Panc1 (cell line): ENCODE data around the gene SGMS2. TPM values are rescaled to one million over a fixed set of nuclear protein-coding genes. Genes with fewer than 3 reads are reported as not detected.

ENCODE experiments used
- ATAC-seq: fragments of 200-7000 bp; cut with Tn5 transposase; 2 replicates; pipeline ENCODE4 v1.9.1; 2020; ENCODE audit warnings: mild to moderate bottlenecking, moderate library complexity
- BruUV-seq: library from RNA; stranded (reverse); fragments of 400-500 nt; replicated peaks from 2 replicates; lab custom pipeline; 2021; lab: Mats Ljungman, UMichigan
- CTCF ChIA-PET: fragments of 300-600 bp; sonication (Branson Sonifier 250); formaldehyde crosslinking; loops from one replicate; lab custom pipeline; 2022; ENCODE audit warnings: antibody characterized with exemption; lab: Charles Lee
- POLR2A ChIA-PET: fragments of 300-600 bp; sonication (Branson Sonifier 250); formaldehyde crosslinking; loops from one replicate; lab custom pipeline; 2022; ENCODE audit warnings: antibody characterized with exemption; lab: Charles Lee
- DNase-seq: peaks from one replicate; pipeline ENCODE4 v3.0.0-alpha.2; 2010; ENCODE audit warnings: low read depth, low spot score
- H3K27ac ChIP-seq: 2 replicates; pipeline ENCODE4 v1.5.1; 2011; ENCODE audit warnings: mild to moderate bottlenecking, low read length, inconsistent platforms
- H3K27me3 ChIP-seq: fragments of 200-500 bp; sonication (Bioruptor generic); 2 replicates; pipeline ENCODE4 v1.6.0; 2014; ENCODE audit warnings: low read length, inconsistent platforms; ENCODE audit not compliant: control insufficient read depth, insufficient read depth
- H3K36me3 ChIP-seq: fragments of 200-500 bp; sonication (Bioruptor generic); 2 replicates; pipeline ENCODE4 v1.5.1; 2014; ENCODE audit warnings: inconsistent platforms, mild to moderate bottlenecking, low read length, moderate library complexity; ENCODE audit not compliant: control insufficient read depth, insufficient read depth
- H3K4me1 ChIP-seq: 2 replicates; pipeline ENCODE4 v1.5.1; 2011; ENCODE audit warnings: inconsistent platforms, mild to moderate bottlenecking, low read length, moderate library complexity; ENCODE audit not compliant: control insufficient read depth, insufficient read depth
- H3K4me3 ChIP-seq, 2 experiments: 2 replicates each; pipeline ENCODE4 v1.5.1; 2011 to 2012; ENCODE audit warnings: low read depth in 2 of 2, low read length in 2 of 2, mild to moderate bottlenecking in 2 of 2, inconsistent platforms in 1 of 2, moderate library complexity in 1 of 2
- H3K9me3 ChIP-seq: fragments of 200-500 bp; sonication (Bioruptor generic); 2 replicates; pipeline ENCODE4 v1.5.1; 2014; ENCODE audit warnings: low read depth, mild to moderate bottlenecking, inconsistent platforms, low read length, moderate library complexity; ENCODE audit not compliant: control insufficient read depth, insufficient read depth
- POLR2AphosphoS5 ChIP-seq: IDR thresholded peaks from 2 replicates; pipeline ENCODE4 v1.6.1; 2012; ENCODE audit warnings: mild to moderate bottlenecking, low read depth, low read length, moderate library complexity
- REST ChIP-seq, 2 experiments: IDR thresholded peaks; 2 replicates each; pipeline ENCODE4 v1.6.1; 2011 to 2012; ENCODE audit warnings: low read depth in 2 of 2, control low read depth in 1 of 2, low read length in 1 of 2, mild to moderate bottlenecking in 1 of 2, moderate library complexity in 1 of 2; ENCODE audit not compliant: insufficient read depth in 1 of 2
- SIN3A ChIP-seq: IDR thresholded peaks from 2 replicates; pipeline ENCODE4 v1.6.1; 2012; ENCODE audit warnings: low read depth, mild to moderate bottlenecking, low read length, moderate library complexity, borderline replicate concordance; ENCODE audit not compliant: insufficient read depth
- TCF7L2 ChIP-seq: IDR thresholded peaks from 2 replicates; pipeline ENCODE4 v1.6.1; 2011; ENCODE audit warnings: mild to moderate bottlenecking, low read depth, low read length, inconsistent platforms
- in situ Hi-C: cut with HindIII; loops from 2 replicates; pipeline ENCODE4 v1.10.0; 2016; ENCODE audit warnings: low sequenced_read_pairs, low pct_unique_long_range_greater_than_20kb
- intact Hi-C: fragments of 100-400 bp; cut with micrococcal nuclease; formaldehyde crosslinking; loops from one replicate; pipeline ENCODE4 v1.10.0; 2022; ENCODE audit not compliant: unreplicated experiment
- total RNA-seq: library from RNA; stranded (reverse); gene quantifications from one replicate; pipeline ENCODE4 v1.2.1, GENCODE V29; 2021; ENCODE audit not compliant: unreplicated experiment
- TF ChIP-seq, protein P1 (sequence below): fragments of 450-650 bp; IDR thresholded peaks from 2 replicates; pipeline ENCODE4 v1.5.1; 2017; ENCODE audit warnings: mild to moderate bottlenecking

SGMS2 gene
- total RNA-seq, 1 experiment from 2014 or later, result 15.6 TPM

- POLR2A ChIA-PET, result no interaction called here
- H3K27me3 ChIP-seq, result no peaks in the 10 kb centered on the region
- H3K27ac ChIP-seq, result peak overlapping the region; percentile 79
- in situ Hi-C loops, result no loop called here
- no peak; the same call in 1 of the 2 replicates for ATAC-seq
- no peaks in the 10 kb centered on the region for H3K9me3 ChIP-seq
- intact Hi-C loops, result no loop called here
- CTCF ChIA-PET, result no interaction called here
- DNase-seq, result peak; percentile 47
- no TSS peak for BruUV-seq
- no peaks in the 10 kb centered on the region for H3K36me3 ChIP-seq
- TF ChIP-seq REST (IDR thresholded peaks at IDR 0.05; ENCODE audit: insufficient read depth in 1 of 2, low read depth in 2 of 2, low read length in 1 of 2) (no peak), POLR2AphosphoS5 (no peak), TCF7L2 (no peak), SIN3A (no peak)
- TF ChIP-seq, protein P1, sequence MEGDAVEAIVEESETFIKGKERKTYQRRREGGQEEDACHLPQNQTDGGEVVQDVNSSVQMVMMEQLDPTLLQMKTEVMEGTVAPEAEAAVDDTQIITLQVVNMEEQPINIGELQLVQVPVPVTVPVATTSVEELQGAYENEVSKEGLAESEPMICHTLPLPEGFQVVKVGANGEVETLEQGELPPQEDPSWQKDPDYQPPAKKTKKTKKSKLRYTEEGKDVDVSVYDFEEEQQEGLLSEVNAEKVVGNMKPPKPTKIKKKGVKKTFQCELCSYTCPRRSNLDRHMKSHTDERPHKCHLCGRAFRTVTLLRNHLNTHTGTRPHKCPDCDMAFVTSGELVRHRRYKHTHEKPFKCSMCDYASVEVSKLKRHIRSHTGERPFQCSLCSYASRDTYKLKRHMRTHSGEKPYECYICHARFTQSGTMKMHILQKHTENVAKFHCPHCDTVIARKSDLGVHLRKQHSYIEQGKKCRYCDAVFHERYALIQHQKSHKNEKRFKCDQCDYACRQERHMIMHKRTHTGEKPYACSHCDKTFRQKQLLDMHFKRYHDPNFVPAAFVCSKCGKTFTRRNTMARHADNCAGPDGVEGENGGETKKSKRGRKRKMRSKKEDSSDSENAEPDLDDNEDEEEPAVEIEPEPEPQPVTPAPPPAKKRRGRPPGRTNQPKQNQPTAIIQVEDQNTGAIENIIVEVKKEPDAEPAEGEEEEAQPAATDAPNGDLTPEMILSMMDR, result no peak
- H3K4me3 ChIP-seq, result peak overlapping the region; percentile 58 to 67
- H3K4me1 ChIP-seq, result peaks cover 5% of the 10 kb centered on the region
Measured at GRCh38 chr4:107823870-107824349, 822 bp upstream of the SGMS2 start.

DNA sequence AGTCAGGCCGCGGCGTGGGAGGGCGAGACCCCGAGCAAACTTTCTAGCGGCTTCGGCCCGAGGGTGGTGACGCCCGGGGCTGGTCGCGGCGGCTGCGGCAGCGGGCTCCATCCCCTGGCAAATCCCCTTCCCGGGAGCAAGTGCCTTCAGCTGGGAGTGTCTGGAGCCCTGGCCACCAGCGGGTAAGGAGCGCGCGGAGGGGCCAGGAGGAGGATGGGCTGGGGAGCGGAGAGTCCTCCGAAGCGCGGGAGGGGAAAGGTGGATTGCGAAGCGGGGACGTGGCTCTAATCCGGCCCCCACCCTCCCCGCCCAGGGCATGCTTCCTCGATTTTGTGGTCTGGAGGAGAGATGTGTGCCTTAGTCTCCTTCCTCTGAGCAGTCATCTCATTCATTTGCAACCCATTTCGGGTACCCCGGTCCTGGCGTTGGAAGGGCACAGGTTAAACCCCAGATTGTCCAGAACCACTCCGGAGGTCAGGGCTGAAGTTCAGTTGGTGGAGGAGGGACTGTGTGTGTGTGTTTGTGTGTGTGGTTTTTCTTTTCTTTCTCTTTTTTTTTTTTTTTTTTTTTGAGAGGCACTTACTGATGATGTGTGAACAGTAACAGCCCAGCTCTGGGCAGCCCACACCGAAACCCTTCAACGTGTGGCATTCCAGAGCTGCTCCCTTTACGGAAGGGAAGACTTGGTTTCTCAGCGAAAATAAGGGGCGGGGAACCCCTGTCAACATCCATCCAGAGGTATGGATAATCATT, 516 bp downstream of the SGMS2 start:
- TF ChIP-seq SIN3A, result 0 out of 2 replicates have a peak, but pooled peaks have one; percentile 61
- TF ChIP-seq REST (IDR thresholded peaks at IDR 0.05; ENCODE audit: insufficient read depth in 1 of 2, low read depth in 2 of 2, low read length in 1 of 2), result no peak
- no peak for TF ChIP-seq POLR2AphosphoS5
- TF ChIP-seq, protein P1, result no peak; the same call in 1 of the 2 replicates
- no peak for TF ChIP-seq TCF7L2
- DNase-seq, result no peak
- H3K36me3 ChIP-seq, result no peaks in the 10 kb centered on the region
- ChIA-PET CTCF (no interaction called here), POLR2A (no interaction called here)
- no peaks in the 10 kb centered on the region for H3K9me3 ChIP-seq
- in situ Hi-C loops (no loop called here), intact Hi-C loops (no loop called here)
- H3K27me3 ChIP-seq, result no peaks in the 10 kb centered on the region
- peak; percentile 83 for ATAC-seq
- peak overlapping the region; percentile 77 for H3K27ac ChIP-seq
- BruUV-seq, result no TSS peak
- H3K4me3 ChIP-seq, result peak overlapping the region; percentile 58 to 67
- H3K4me1 ChIP-seq, result peaks cover 5% of the 10 kb centered on the region
